Endothelial cell of umbilical vein (primary cell): ENCODE results near the gene INIP. TPM values are rescaled to one million over a fixed set of nuclear protein-coding genes. Genes with fewer than 3 reads are reported as not detected.

ENCODE experiments used
- BruUV-seq: library from RNA; stranded (reverse); fragments of 400-500 nt; replicated peaks from 2 replicates; lab custom pipeline; 2021; lab: Mats Ljungman, UMichigan
- CTCF ChIA-PET: fragments of 300-600, 350-600 bp; sonication (Branson Sonifier 250); formaldehyde crosslinking; loops from one replicate; lab custom pipeline; 2021; ENCODE audit warnings: antibody characterized with exemption, inconsistent platforms; lab: Charles Lee
- POLR2A ChIA-PET: fragments of 300-600, 350-600 bp; sonication (Branson Sonifier 250); formaldehyde crosslinking; loops from one replicate; lab custom pipeline; 2021; ENCODE audit warnings: antibody characterized with exemption, inconsistent platforms; lab: Charles Lee
- DNase-seq: peaks from one replicate; pipeline ENCODE4 v3.0.0-alpha.2; 2011; ENCODE audit warnings: low read depth, low spot score
- FAIRE-seq: peaks from 2 replicates; lab custom pipeline; 2011; peaks lifted over from hg19 to GRCh38; lab: Jason Lieb, UNC
- H2AFZ ChIP-seq: 2 replicates; pipeline ENCODE4 v1.6.0; 2012; ENCODE audit warnings: low read depth, low read length, control low read depth, inconsistent platforms
- H3K27ac ChIP-seq: 2 replicates; pipeline ENCODE4 v1.5.1; 2011; ENCODE audit warnings: low read depth, mild to moderate bottlenecking, control low read depth, low read length, moderate library complexity; ENCODE audit not compliant: insufficient read depth
- H3K27me3 ChIP-seq, 2 experiments: 2 replicates each; pipeline versions ENCODE4 v1.6.0 to v1.6.1; 2011; ENCODE audit warnings: low read length in 2 of 2, mixed read lengths in 1 of 2; ENCODE audit not compliant: control insufficient read depth in 2 of 2, insufficient read depth in 2 of 2
- H3K36me3 ChIP-seq, 2 experiments: 2 replicates in 1 of 2; 3 replicates in 1 of 2; pipeline ENCODE4 v1.5.1; 2011; ENCODE audit warnings: low read length in 2 of 2, mild to moderate bottlenecking in 1 of 2, moderate library complexity in 1 of 2; ENCODE audit not compliant: control insufficient read depth in 2 of 2, insufficient read depth in 2 of 2; ENCODE audit errors: extremely low read depth in 1 of 2
- H3K4me1 ChIP-seq: 3 replicates; pipeline ENCODE4 v1.5.1; 2011; ENCODE audit warnings: mild to moderate bottlenecking, low read length; ENCODE audit not compliant: control insufficient read depth, insufficient read depth; ENCODE audit errors: extremely low read depth
- H3K4me2 ChIP-seq: 2 replicates; pipeline ENCODE4 v1.6.1; 2011; ENCODE audit warnings: low read length, control low read depth, mixed read lengths; ENCODE audit not compliant: insufficient read depth
- H3K4me3 ChIP-seq, 3 experiments: fragments of 200-600 bp in 1 of 3; sonication (generic), shearing (Covaris generic) in 1 of 3; replicated peaks in 1 of 3; 2 replicates each; pipeline ENCODE4 v1.5.1; 2011 to 2016; ENCODE audit warnings: control low read depth in 3 of 3, low read length in 3 of 3, mild to moderate bottlenecking in 2 of 3, inconsistent platforms in 1 of 3, low read depth in 1 of 3, moderate library complexity in 1 of 3; ENCODE audit not compliant: insufficient read depth in 1 of 3
- H3K79me2 ChIP-seq: 2 replicates; pipeline ENCODE4 v1.6.0; 2012; ENCODE audit warnings: low read length, inconsistent platforms; ENCODE audit not compliant: control insufficient read depth, insufficient read depth
- H3K9ac ChIP-seq: replicated peaks from 2 replicates; pipeline ENCODE3; 2011; ENCODE audit warnings: low read length, control low read depth; ENCODE audit not compliant: insufficient read depth; ENCODE audit errors: extremely low read depth
- H3K9me1 ChIP-seq: replicated peaks from 3 replicates; pipeline ENCODE4 v1.6.0; 2011; ENCODE audit warnings: mild to moderate bottlenecking, low read length; ENCODE audit not compliant: control insufficient read depth, insufficient read depth; ENCODE audit errors: extremely low read depth
- H3K9me3 ChIP-seq: replicated peaks from 2 replicates; pipeline ENCODE4 v1.5.1; 2012; ENCODE audit warnings: low read length, inconsistent platforms; ENCODE audit not compliant: control insufficient read depth, insufficient read depth
- H4K20me1 ChIP-seq: replicated peaks from 2 replicates; pipeline ENCODE3; 2011; ENCODE audit warnings: mild to moderate bottlenecking, low read length; ENCODE audit not compliant: control insufficient read depth, insufficient read depth; ENCODE audit errors: extremely low read depth
- EZH2 ChIP-seq: IDR thresholded peaks from 2 replicates; pipeline ENCODE4 v1.6.1; 2012; ENCODE audit warnings: borderline replicate concordance, low read depth, mild to moderate bottlenecking, moderate library complexity, low read length, inconsistent platforms; ENCODE audit not compliant: severe bottlenecking
- FOS ChIP-seq: IDR thresholded peaks from 2 replicates; pipeline ENCODE4 v1.6.1; 2011; ENCODE audit warnings: mild to moderate bottlenecking, low read length, moderate library complexity, borderline replicate concordance; ENCODE audit not compliant: insufficient read depth
- GATA2 ChIP-seq: IDR thresholded peaks from 2 replicates; pipeline ENCODE4 v1.7.0; 2011; ENCODE audit warnings: low read depth, mild to moderate bottlenecking, moderate library complexity, mixed read lengths, low read length; ENCODE audit not compliant: insufficient read length, insufficient read depth
- JUN ChIP-seq: IDR thresholded peaks from 2 replicates; pipeline ENCODE4 v1.6.1; 2011; ENCODE audit warnings: borderline replicate concordance, low read depth; ENCODE audit not compliant: insufficient read length, insufficient read depth
- MYC ChIP-seq: IDR thresholded peaks from one replicate; pipeline ENCODE4 v1.6.1; 2011; ENCODE audit warnings: mild to moderate bottlenecking, low read depth, low read length
- POLR2A ChIP-seq: IDR thresholded peaks from 2 replicates; pipeline ENCODE4 v1.6.1; 2012; ENCODE audit warnings: low read depth, mild to moderate bottlenecking, control low read depth, low read length
- POLR2AphosphoS5 ChIP-seq: IDR thresholded peaks from 2 replicates; pipeline ENCODE4 v1.6.1; 2012; ENCODE audit warnings: low read depth, mild to moderate bottlenecking, control low read depth, low read length, moderate library complexity; ENCODE audit not compliant: insufficient read depth
- dilution Hi-C: fragments of 300-500 bp; cut with MboI; formaldehyde crosslinking; loops from one replicate; pipeline ENCODE4 v1.15.0; 2019; ENCODE audit warnings: low sequenced_read_pairs; ENCODE audit not compliant: extremely low pct_ligation_motif_present
- intact Hi-C: fragments of 100-400 bp; cut with micrococcal nuclease; formaldehyde crosslinking; loops from one replicate; pipeline ENCODE4 v1.10.0; 2022
- polyA plus RNA-seq, 4 experiments: library from polyadenylated mRNA; depleted of rRNA in 3 of 4; stranded (reverse) in 3 of 4; unstranded in 1 of 4; fragments of >200 nt; gene quantifications; 2 replicates each; pipeline versions ENCODE4 v1.2.1 to v1.2.3, GENCODE V29; 2011 to 2012; ENCODE audit warnings: missing spikeins in 1 of 4
- total RNA-seq: library from RNA; stranded (reverse); gene quantifications from 2 replicates; pipeline ENCODE4 v1.2.3, GENCODE V29; 2021
- TF ChIP-seq, protein P1 (sequence below): IDR thresholded peaks from 2 replicates; pipeline ENCODE4 v1.6.1; 2011; ENCODE audit not compliant: insufficient read depth, insufficient read length
- TF ChIP-seq, protein P2 (sequence below), 2 donors: IDR thresholded peaks; 1 replicate in 1 of 2; 2 replicates in 1 of 2; pipeline ENCODE4 v1.5.1; 2011; ENCODE audit warnings: low read length in 2 of 2, mild to moderate bottlenecking in 2 of 2, moderate library complexity in 2 of 2, control low read depth in 1 of 2, inconsistent platforms in 1 of 2, low read depth in 1 of 2; ENCODE audit not compliant: insufficient read depth in 1 of 2; ENCODE audit errors: extremely low read depth in 1 of 2

Gene INIP
- total and polyA plus RNA-seq, 2 donors (not counting 3 experiments of a cell fraction or from before 2014, with no cell fraction given), result 12.3 to 25.7 TPM

DNA sequence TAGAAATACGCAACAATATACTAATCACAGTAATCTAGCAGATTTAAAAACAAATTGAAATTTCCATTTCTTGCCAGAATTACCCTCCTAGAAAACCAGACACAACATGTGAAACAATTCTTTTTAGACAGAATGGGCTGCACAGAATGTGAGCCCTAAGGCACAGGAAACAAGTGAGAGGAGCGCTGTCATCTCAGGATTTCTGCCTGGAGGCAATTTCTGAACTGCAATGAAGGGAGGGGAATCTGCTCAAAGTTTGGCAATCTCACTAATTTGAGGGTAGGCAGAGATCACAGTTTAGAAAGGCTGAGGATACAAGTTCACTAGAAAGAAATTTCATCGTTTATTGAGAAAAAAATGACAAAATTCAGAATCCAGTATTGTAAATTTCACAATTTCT is 70.3 kb downstream of the INIP start:
- POLR2A ChIA-PET, result no interaction called here

DNA sequence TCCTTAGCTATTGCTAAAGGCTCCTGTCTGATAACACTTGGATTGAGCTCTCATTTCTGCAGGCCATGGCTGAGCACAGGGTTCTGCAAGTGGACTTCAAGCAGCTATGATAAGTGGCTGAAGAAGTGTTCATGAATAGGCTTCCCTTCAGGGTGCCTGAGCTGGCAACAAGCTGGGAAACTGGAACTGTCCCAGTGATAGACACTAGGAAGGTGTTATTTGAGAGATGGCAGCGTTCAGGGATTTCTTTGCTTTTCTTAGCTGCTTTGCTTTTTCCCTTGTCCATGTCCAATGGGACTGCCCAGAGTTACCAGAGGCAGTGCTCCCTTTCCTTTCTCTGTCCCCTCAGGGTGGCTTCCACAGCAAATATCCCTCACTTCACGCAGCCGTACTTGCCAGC is 75.8 kb downstream of the INIP start:
- H3K4me3 ChIP-seq, result no peak overlapping the region
- no TSS peak for BruUV-seq
- intact Hi-C loops, result no loop called here
- CTCF ChIA-PET, result no interaction called here
- H2AFZ ChIP-seq, result no peak overlapping the region
- H3K9me1 ChIP-seq, result no peaks in the 10 kb centered on the region
- no peaks in the 10 kb centered on the region for H3K79me2 ChIP-seq
- dilution Hi-C loops, result no loop called here
- POLR2A ChIA-PET, result no interaction called here
- no peak overlapping the region for H3K9ac ChIP-seq
- no peaks in the 10 kb centered on the region for H3K36me3 ChIP-seq
- H3K4me1 ChIP-seq, result no peaks in the 10 kb centered on the region
- TF ChIP-seq, protein P1, sequence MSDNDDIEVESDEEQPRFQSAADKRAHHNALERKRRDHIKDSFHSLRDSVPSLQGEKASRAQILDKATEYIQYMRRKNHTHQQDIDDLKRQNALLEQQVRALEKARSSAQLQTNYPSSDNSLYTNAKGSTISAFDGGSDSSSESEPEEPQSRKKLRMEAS, result no peak
- TF ChIP-seq EZH2 (no peak), JUN (no peak), FOS (no peak), POLR2AphosphoS5 (no peak), MYC (no peak), POLR2A (no peak), GATA2 (no peak)
- TF ChIP-seq, protein P2, sequence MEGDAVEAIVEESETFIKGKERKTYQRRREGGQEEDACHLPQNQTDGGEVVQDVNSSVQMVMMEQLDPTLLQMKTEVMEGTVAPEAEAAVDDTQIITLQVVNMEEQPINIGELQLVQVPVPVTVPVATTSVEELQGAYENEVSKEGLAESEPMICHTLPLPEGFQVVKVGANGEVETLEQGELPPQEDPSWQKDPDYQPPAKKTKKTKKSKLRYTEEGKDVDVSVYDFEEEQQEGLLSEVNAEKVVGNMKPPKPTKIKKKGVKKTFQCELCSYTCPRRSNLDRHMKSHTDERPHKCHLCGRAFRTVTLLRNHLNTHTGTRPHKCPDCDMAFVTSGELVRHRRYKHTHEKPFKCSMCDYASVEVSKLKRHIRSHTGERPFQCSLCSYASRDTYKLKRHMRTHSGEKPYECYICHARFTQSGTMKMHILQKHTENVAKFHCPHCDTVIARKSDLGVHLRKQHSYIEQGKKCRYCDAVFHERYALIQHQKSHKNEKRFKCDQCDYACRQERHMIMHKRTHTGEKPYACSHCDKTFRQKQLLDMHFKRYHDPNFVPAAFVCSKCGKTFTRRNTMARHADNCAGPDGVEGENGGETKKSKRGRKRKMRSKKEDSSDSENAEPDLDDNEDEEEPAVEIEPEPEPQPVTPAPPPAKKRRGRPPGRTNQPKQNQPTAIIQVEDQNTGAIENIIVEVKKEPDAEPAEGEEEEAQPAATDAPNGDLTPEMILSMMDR (IDR thresholded peaks at IDR 0.05; ENCODE audit: extremely low read depth in 1 of 2, insufficient read depth in 1 of 2, low read depth in 1 of 2, low read length in 2 of 2), result no peak
- no peak overlapping the region for H3K27ac ChIP-seq
- H3K4me2 ChIP-seq, result no peak overlapping the region
- no peaks in the 10 kb centered on the region for H3K27me3 ChIP-seq
- H3K9me3 ChIP-seq, result no peaks in the 10 kb centered on the region
- FAIRE-seq, result no peak
- no peak for DNase-seq
- no peaks in the 10 kb centered on the region for H4K20me1 ChIP-seq

More for the DNA sequence above, 70.3 kb downstream of the INIP start:
- H3K9me3 ChIP-seq, result no peaks in the 10 kb centered on the region
- CTCF ChIA-PET, result no interaction called here
- no peaks in the 10 kb centered on the region for H3K79me2 ChIP-seq
- DNase-seq (no peak), FAIRE-seq (no peak)
- BruUV-seq, result no TSS peak
- no peaks in the 10 kb centered on the region for H3K4me1 ChIP-seq
- no peaks in the 10 kb centered on the region for H3K27me3 ChIP-seq
- no peak for TF ChIP-seq POLR2A
- H3K9me1 ChIP-seq, result no peaks in the 10 kb centered on the region
- H3K27ac ChIP-seq, result no peak overlapping the region
- dilution Hi-C loops, result no loop called here
- H3K4me2 ChIP-seq, result no peak overlapping the region
- H3K4me3 ChIP-seq, result no peak overlapping the region
- intact Hi-C loops, result no loop called here
- H4K20me1 ChIP-seq, result no peaks in the 10 kb centered on the region
- H3K9ac ChIP-seq, result no peak overlapping the region
- no peak overlapping the region for H2AFZ ChIP-seq
- no peaks in the 10 kb centered on the region for H3K36me3 ChIP-seq
